Upper lobe of right lung (tissue), 1 donor: ENCODE data around the gene WDR59. TPM values are rescaled to one million over a fixed set of nuclear protein-coding genes. Genes with fewer than 3 reads are reported as not detected.

Experiments
- ATAC-seq: fragments of 200-7000 bp; cut with Tn5 transposase; one replicate; pipeline ENCODE4 v1.9.1; 2020; ENCODE audit warnings: mild to moderate bottlenecking, moderate library complexity
- DNase-seq: peaks from one replicate; pipeline ENCODE4 v3.0.0-alpha.2; 2020
- H3K27ac ChIP-seq: fragments of 200-600 bp; one replicate; pipeline ENCODE4 v1.8.0; 2022
- H3K27me3 ChIP-seq: fragments of 200-600 bp; one replicate; pipeline ENCODE4 v1.8.0; 2022; ENCODE audit warnings: mild to moderate bottlenecking
- H3K36me3 ChIP-seq: fragments of 200-600 bp; one replicate; pipeline ENCODE4 v1.8.0; 2022
- H3K4me1 ChIP-seq: fragments of 200-600 bp; one replicate; pipeline ENCODE4 v1.8.0; 2022
- H3K4me3 ChIP-seq: fragments of 200-600 bp; one replicate; pipeline ENCODE4 v1.8.0; 2022; ENCODE audit warnings: mild to moderate bottlenecking
- H3K9me3 ChIP-seq: fragments of 200-600 bp; one replicate; pipeline ENCODE4 v1.8.0; 2022
- intact Hi-C: fragments of 100-400 bp; cut with DNase I; formaldehyde crosslinking; loops from one replicate; pipeline ENCODE4 v1.11.0; 2022
- total RNA-seq: library from RNA; stranded (reverse); fragmentation: NEBNext Ultra II Directional; extraction: Animal tissue kit (Norgen Biotek cat#: 25700); gene quantifications from one replicate; pipeline ENCODE4 v1.2.1, GENCODE V29; 2021
- TF ChIP-seq, protein P1 (sequence below): fragments of 200-600 bp; IDR thresholded peaks from one replicate; pipeline ENCODE4 v1.8.0; 2022; ENCODE audit warnings: antibody characterized with exemption
- donor health status: DM: no; HTN: yes; CAD: no; lungs with severe emphysema.

Gene WDR59
- total RNA-seq, 1 donor from 2014 or later = 51.6 TPM

GRCh38 chr16:74872302-74872701 lies 112.6 kb downstream of the WDR59 start:
- no peak for DNase-seq
- Histone ChIP-seq H3K27me3 (no peaks in the 10 kb centered on the region), H3K4me1 (no peaks in the 10 kb centered on the region), H3K36me3 (peaks cover 16% of the 10 kb centered on the region), H3K27ac (no peak overlapping the region), H3K4me3 (no peak overlapping the region), H3K9me3 (no peaks in the 10 kb centered on the region)
- TF ChIP-seq, protein P1, sequence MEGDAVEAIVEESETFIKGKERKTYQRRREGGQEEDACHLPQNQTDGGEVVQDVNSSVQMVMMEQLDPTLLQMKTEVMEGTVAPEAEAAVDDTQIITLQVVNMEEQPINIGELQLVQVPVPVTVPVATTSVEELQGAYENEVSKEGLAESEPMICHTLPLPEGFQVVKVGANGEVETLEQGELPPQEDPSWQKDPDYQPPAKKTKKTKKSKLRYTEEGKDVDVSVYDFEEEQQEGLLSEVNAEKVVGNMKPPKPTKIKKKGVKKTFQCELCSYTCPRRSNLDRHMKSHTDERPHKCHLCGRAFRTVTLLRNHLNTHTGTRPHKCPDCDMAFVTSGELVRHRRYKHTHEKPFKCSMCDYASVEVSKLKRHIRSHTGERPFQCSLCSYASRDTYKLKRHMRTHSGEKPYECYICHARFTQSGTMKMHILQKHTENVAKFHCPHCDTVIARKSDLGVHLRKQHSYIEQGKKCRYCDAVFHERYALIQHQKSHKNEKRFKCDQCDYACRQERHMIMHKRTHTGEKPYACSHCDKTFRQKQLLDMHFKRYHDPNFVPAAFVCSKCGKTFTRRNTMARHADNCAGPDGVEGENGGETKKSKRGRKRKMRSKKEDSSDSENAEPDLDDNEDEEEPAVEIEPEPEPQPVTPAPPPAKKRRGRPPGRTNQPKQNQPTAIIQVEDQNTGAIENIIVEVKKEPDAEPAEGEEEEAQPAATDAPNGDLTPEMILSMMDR = no peak
- intact Hi-C loops = no loop called here
- ATAC-seq = no peak

GRCh38 chr16:74871608-74872007 lies 113.3 kb downstream of the WDR59 start:
- Histone ChIP-seq H3K9me3 (no peaks in the 10 kb centered on the region), H3K36me3 (peaks cover 11% of the 10 kb centered on the region), H3K27ac (no peak overlapping the region), H3K4me1 (no peaks in the 10 kb centered on the region), H3K27me3 (no peaks in the 10 kb centered on the region), H3K4me3 (no peak overlapping the region)
- TF ChIP-seq, protein P1 = no peak
- no peak for ATAC-seq
- intact Hi-C loops = no loop called here
- DNase-seq = no peak

DNA sequence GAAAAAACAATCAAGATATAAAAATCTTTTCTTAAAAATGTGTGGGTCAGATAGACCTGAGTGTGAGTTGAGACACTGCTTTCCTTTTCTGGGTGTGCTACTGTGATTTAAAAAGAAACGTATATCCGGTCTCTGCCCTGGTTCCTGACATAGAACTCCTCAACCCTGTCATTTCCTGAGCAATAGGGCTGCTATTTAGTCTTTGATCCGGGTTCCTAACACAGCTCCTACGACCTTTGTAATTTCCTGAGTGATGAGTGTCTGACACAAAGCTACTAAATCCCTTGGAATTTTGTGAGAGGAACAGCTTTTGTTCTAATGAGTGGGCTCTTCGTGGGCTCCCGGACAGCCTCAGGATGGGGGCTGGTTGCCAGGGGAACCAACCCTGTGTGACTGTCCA lies 116.4 kb downstream of the WDR59 start:
- H3K9me3 ChIP-seq = no peaks in the 10 kb centered on the region
- intact Hi-C loops = loop anchor here (10.0 kb wide), 1 partner anchor 164 kb away; the partner anchor contains the start of gene MLKL
- H3K27me3 ChIP-seq = no peaks in the 10 kb centered on the region
- H3K27ac ChIP-seq = peak overlapping the region; percentile 60
- no peak overlapping the region for H3K4me3 ChIP-seq
- peaks cover 5% of the 10 kb centered on the region for H3K36me3 ChIP-seq
- TF ChIP-seq, protein P1 = no peak
- H3K4me1 ChIP-seq = no peaks in the 10 kb centered on the region
- ATAC-seq (peak; percentile 21), DNase-seq (no peak)

- DNase-seq (no peak), ATAC-seq (no peak)
- Histone ChIP-seq H3K9me3 (no peaks in the 10 kb centered on the region), H3K4me1 (no peaks in the 10 kb centered on the region), H3K36me3 (peaks cover 1% of the 10 kb centered on the region), H3K27ac (peak overlapping the region; percentile 60), H3K27me3 (no peaks in the 10 kb centered on the region), H3K4me3 (no peak overlapping the region)
- TF ChIP-seq, protein P1 = no peak
- intact Hi-C loops = loop anchor here (10.0 kb wide), 1 partner anchor 163 kb away; the partner anchor contains the start of gene MLKL
These were observed 116.9 kb downstream of the WDR59 start for GRCh38 chr16:74868035-74868434.

- intact Hi-C loops = loop anchor here (10.0 kb wide), 1 partner anchor 163 kb away; the partner anchor contains the start of gene MLKL
- ATAC-seq (no peak), DNase-seq (no peak)
- Histone ChIP-seq H3K9me3 (no peaks in the 10 kb centered on the region), H3K4me1 (no peaks in the 10 kb centered on the region), H3K36me3 (no peaks in the 10 kb centered on the region), H3K27me3 (no peaks in the 10 kb centered on the region), H3K4me3 (no peak overlapping the region), H3K27ac (no peak overlapping the region)
- TF ChIP-seq, protein P1 = no peak
These were observed 117.6 kb downstream of the WDR59 start for GRCh38 chr16:74867281-74867849.
